Measurements from ENCODE around the gene PCDH12.

The PCDH12 gene

GRCh38 chr5:141906517-141906916, 51.5 kb downstream of the PCDH12 start:
- no peak for TF ChIP-seq CTCF (IDR thresholded peaks at IDR 0.05; ENCODE audit: control insufficient read depth, insufficient read depth, low read depth, low read length, missing control alignments)
- DNase-seq (ENCODE audit: low read depth): no peak
- H3K4me3 ChIP-seq (ENCODE audit: control insufficient read depth, low read depth, low read length): no peak overlapping the region

GRCh38 chr5:141904551-141904950, 53.5 kb downstream of the PCDH12 start:
- no peak overlapping the region for H3K4me3 ChIP-seq (ENCODE audit: control insufficient read depth, low read depth, low read length)
- no peak for DNase-seq (ENCODE audit: low read depth)
- TF ChIP-seq CTCF (IDR thresholded peaks at IDR 0.05; ENCODE audit: control insufficient read depth, insufficient read depth, low read depth, low read length, missing control alignments): no peak

GRCh38 chr5:141903261-141903660, 54.7 kb downstream of the PCDH12 start:
- no peak for DNase-seq (ENCODE audit: low read depth)
- TF ChIP-seq CTCF (IDR thresholded peaks at IDR 0.05; ENCODE audit: control insufficient read depth, insufficient read depth, low read depth, low read length, missing control alignments): no peak
- H3K4me3 ChIP-seq (ENCODE audit: control insufficient read depth, low read depth, low read length): no peak overlapping the region

- TF ChIP-seq CTCF (IDR thresholded peaks at IDR 0.05; ENCODE audit: control insufficient read depth, insufficient read depth, low read depth, low read length, missing control alignments): no peak
- no peak for DNase-seq (ENCODE audit: low read depth)
- no peak overlapping the region for H3K4me3 ChIP-seq (ENCODE audit: control insufficient read depth, low read depth, low read length)
Measured at GRCh38 chr5:141902015-141902814, 55.8 kb downstream of the PCDH12 start.

- no peak for DNase-seq (ENCODE audit: low read depth)
- H3K4me3 ChIP-seq (ENCODE audit: control insufficient read depth, low read depth, low read length): no peak overlapping the region
- no peak for TF ChIP-seq CTCF (IDR thresholded peaks at IDR 0.05; ENCODE audit: control insufficient read depth, insufficient read depth, low read depth, low read length, missing control alignments)
Measured at GRCh38 chr5:141898448-141899049, 59.5 kb downstream of the PCDH12 start.

GRCh38 chr5:141897425-141897824, 60.6 kb downstream of the PCDH12 start:
- no peak for TF ChIP-seq CTCF (IDR thresholded peaks at IDR 0.05; ENCODE audit: control insufficient read depth, insufficient read depth, low read depth, low read length, missing control alignments)
- no peak for DNase-seq (ENCODE audit: low read depth)
- H3K4me3 ChIP-seq (ENCODE audit: control insufficient read depth, low read depth, low read length): no peak overlapping the region

Data from AG09309 (cell line).